ENCODE data around the gene GBX2.

GRCh38 chr2:236195726-236196125, 27.5 kb upstream of the GBX2 start:
- TF ChIP-seq EZH2 (IDR thresholded peaks at IDR 0.05; ENCODE audit: low read depth, unreplicated experiment) (no peak), CTCF (conservative IDR thresholded peaks at IDR 0.05; ENCODE audit: low read depth in 2 of 2) (no peak), REST (IDR thresholded peaks at IDR 0.05; ENCODE audit: unreplicated experiment) (no peak), EZH2phosphoT487 (IDR thresholded peaks at IDR 0.05; ENCODE audit: unreplicated experiment) (no peak), ZNF114 (CRISPR knock-in tag; IDR thresholded peaks at IDR 0.05) (no peak), JUNB (IDR thresholded peaks at IDR 0.05; ENCODE audit: unreplicated experiment) (no peak)
